ENCODE results near the gene AHRR.

AHRR gene

DNA sequence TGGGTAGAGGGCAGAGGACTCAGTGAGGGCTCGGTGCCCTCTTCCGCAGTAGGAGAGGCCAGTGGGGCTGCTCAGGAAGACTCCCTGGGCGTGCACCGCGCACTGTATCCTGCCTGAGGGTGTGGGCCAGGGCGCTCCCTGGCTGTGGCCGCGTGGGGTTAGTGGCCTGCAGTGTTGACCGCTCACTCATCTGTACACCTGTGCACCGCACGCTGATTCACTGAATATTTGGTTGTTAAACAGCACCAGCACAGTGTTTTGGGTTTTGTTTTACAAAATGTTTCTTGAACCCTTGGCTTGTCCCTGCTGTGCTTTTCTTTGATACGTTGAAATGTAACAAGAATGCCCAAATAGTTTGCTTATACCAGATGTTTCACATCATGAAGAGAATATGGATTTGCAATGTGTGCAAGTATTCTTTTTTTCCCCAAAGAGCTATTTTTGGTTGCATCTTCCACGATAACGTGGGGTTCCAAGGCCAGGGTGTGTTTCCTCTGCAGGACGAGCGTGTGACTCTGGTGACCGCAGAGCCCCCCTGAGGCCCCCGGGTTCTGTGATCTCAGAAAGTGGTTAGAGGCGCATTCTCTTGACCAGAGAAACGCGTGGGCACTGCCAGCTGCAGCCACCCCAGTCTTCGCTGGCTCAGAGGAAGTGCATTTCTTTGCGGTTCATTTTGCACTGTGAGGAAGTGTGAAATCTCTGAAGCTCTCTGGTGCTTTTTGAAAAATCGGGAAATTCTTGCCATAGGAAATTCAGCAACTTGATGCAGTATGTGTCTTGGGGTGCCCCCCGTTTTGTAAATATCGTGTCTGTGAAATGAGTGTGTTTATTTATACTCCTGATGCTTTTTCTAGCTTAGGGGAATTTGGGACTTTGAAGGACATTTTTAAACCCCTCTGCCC is 46.9 kb downstream of the AHRR start:
- DNase-seq (ENCODE audit: low spot score), result peak; percentile 5

- DNase-seq (ENCODE audit: low spot score), result peak; percentile 6
Measured at GRCh38 chr5:369151-369868, 47.8 kb downstream of the AHRR start.

DNA sequence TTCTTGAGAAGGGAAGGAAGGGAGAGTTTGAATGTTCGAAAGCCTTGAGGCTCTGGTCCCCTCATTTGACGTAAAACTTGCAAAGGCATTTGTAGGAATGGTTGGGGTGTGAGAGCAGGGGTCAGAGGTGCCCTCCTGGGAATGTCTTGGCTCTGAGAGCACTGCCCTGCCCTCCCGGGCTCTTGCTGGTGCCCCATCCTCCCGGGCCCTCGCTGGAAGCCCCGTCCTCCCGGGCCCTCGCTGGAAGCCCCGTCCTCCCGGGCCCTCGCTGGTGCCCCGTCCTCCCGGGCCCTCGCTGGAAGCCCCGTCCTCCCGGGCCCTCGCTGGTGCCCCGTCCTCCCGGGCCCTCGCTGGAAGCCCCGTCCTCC is 48.3 kb downstream of the AHRR start:
- DNase-seq (ENCODE audit: low spot score), result peak; percentile 4

DNA sequence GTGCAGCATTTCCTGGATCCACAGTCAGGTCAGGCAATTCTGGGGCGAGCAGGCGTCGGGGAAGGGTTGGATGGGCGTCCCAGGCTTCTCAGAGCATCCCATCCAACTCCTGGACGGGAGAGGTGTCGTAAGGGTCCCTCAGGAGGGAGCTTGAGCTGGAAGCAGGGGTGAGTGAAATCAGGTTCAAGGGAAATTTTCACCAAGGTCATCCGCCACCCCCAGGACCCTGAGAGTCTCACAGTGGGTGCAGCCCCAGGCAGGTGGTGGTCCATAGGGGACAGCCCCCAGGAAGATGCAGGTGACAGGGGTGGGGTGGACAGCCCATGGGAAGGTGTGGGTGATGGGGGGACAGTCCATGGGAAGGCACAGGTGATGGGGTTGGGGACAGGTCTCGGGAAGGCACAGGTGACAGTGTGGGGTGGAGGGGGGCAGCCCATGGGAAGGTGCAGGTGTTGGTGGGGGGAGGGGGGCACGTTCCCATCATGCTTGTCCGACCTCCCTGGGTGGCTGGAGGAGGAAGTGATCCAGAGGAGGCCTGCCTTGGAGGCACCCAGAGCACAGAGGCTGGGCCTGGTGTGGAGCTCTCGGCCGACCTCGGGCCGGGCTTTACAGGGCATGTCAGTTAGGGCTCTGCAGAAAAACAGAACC is 48.9 kb downstream of the AHRR start:
- DNase-seq (ENCODE audit: low spot score), result peak; percentile 7

DNA sequence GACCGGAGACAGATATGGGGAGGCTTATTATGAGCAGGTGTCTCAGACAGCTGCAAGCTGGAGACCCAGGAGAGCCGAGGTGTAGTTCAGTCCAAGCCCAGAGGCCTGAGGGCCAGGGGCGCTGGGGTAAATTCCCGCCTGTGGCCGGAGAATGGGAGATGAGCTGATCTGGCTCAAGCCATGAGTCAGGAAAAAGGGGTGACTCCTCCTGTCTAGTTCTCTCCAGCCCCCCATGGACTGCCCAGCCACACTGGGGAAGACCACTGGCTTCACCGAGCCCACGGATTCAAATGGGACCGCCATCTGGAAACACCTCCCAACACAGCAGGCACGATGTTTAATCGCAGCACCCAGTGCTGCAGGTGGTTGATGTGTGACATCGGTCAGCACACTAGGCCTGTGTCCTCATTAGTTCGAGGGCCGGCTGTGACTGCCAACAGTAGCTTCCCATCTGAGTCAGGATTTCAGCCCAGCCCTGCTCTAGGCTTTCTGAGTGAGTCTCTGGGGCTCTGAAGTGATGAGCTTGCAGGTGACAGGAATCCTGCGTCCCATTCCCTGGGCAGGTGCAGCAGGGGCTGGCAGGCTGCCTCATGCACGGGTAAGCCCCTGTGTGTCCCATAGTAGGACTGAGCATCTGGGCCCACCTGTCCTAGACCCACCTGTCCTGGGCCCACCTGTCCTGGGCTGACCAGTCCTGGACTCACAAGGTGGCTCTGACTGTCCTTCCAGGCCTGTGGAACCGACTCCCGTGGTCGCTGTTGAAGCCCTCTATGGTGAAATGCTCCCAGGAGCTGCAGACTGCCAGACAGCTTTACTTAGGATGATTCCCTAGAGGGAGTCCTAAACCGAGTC is 49.7 kb downstream of the AHRR start:
- peak; percentile 13 for DNase-seq (ENCODE audit: low spot score)

- DNase-seq (ENCODE audit: low spot score), result no peak
Measured at GRCh38 chr5:371811-372555, 50.5 kb downstream of the AHRR start.

- DNase-seq (ENCODE audit: low spot score), result peak; percentile 22
Measured at GRCh38 chr5:372556-372995, 51.1 kb downstream of the AHRR start.

DNA sequence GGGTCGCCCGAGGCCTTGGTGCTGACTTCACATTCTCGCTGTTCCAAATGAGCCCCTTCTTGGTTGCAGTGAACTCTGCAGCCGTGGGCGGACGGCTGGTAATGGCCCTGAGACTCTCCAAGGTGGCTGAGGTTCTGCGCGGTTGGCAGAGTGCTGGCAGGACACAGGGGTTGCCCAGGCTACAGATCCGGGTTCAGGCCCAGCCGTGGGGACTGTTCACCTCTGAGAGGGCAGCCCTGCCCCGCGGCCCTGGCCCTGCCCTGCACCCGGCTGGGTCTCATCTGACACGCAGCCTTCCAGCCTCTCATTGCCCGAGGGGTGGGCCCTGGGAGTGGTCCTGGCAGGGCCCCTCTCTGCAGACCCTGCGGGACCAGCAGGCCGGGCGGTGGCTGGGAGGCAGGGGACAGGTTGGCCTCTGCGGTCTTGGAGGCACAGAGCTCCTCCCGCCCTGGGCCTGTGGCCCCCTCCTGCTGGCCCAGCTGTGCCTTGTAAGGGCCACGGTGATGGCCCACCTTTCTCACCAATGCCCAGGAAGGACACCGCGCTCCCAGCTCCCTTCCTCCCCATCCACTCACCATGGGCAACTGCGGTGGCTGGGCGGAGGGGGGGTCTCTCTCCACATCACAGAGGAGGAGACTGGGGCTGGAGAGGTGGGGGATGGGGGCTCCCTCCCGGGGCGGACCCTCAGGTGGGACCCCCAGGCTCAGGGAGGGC is 51.6 kb downstream of the AHRR start:
- DNase-seq (ENCODE audit: low spot score), result peak; percentile 61

DNA sequence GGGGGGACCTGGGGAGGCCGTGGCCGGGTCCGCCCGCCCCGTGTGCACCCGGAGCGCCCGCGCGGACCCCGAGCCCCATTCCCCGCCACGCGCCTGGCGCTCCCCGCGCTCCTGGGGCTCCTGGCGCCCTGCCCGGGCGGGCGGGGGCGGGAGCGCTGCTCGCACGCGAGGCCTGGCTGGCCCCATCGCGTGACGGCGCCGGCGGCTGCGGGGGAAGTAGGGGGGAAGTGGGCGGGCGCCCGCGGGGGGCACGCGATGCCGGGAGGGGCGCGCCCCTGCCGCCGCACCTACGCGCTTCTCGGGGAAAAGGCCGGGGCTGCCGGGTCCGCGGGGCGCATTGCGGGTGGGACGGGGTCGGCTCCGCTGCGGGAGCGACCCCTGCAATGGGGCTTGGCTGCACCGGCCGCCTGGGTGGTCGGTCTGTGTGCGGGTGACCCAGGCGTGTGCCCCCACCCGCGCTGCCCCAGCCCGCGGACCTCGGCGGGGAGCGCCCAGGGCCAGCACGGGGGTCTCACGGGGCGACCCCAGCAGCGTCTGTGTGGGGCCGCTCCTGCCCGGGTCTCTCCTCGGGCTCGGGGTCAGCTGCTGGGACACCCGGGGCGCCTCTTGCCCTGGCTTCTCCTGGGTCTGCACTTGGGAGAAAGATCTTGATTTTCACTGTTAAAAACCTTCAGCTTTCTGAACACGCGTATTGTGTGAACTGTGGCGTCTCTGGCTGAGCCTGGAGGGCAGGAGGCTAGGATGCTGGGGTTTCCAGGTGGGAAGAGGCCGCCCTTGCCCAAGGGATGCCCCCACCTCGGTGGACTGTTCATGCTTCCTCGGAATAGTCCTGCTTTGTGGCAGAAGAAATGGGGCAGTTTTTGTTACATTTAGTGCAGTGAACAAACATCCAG is 52.4 kb downstream of the AHRR start:
- DNase-seq (ENCODE audit: low spot score), result peak; percentile 85

DNA sequence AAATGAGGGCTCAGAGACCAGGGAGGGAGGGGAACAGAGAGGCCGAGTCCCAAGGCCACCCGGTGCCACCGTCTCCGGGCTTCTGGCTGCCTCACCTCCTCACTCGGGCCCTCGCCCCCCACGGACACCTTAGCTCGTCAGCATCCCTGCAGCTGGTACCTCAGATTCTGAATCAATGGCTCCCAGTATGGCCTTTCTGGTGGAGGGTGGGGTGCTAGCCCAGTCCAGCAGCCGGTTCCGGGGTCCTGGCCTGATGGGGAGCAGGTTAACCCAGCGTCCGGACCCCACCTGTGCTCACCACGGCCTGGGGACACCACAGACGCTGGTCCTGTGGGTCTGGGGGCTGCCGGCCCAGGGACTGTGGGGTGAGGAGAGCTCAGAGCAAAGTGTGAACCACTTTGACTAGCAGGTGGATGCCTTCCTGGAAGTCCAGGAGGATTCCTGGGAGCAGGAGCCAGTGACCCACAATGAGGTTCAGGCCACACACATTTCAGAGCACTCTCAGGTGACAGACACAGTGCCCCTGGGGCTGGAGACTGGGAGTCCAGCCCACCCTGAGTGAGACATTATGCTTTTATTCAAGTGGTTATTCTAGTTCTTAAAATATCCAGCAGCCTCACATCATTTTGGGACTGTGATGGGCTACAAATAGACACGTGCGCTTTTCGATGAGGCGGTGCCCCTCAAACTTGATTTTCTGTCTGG is 53.3 kb downstream of the AHRR start:
- DNase-seq (ENCODE audit: low spot score), result peak; percentile 6

DNA sequence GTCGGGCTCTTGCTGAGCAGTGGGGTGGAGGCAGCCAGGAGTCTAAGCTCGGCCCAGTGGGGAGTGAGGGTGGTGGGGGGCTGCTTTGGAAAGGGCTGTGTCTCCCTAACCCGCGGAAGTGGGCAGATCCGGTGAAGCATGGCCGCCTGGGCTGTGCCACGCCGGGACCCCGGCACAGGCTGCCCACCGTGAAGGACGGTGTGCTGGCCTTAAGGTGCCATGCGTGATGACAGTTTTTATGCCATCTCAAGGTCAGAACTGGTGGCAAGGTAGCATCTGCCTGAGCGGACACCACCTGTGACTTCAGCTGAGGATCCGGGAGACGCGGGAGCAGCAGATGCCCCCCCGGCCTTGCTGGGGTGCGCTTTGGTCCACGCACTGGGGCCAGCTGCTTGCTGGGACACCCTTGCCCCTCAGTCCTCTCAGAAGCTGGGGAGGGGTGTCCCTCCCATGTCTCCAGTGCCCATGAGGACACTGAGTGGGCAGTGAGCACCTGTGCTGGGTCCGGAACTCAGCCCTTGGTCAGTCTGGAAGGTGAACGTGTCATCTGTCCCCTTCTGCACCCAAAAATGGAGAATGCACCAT is 53.9 kb downstream of the AHRR start:
- peak; percentile 2 for DNase-seq (ENCODE audit: low spot score)

DNA sequence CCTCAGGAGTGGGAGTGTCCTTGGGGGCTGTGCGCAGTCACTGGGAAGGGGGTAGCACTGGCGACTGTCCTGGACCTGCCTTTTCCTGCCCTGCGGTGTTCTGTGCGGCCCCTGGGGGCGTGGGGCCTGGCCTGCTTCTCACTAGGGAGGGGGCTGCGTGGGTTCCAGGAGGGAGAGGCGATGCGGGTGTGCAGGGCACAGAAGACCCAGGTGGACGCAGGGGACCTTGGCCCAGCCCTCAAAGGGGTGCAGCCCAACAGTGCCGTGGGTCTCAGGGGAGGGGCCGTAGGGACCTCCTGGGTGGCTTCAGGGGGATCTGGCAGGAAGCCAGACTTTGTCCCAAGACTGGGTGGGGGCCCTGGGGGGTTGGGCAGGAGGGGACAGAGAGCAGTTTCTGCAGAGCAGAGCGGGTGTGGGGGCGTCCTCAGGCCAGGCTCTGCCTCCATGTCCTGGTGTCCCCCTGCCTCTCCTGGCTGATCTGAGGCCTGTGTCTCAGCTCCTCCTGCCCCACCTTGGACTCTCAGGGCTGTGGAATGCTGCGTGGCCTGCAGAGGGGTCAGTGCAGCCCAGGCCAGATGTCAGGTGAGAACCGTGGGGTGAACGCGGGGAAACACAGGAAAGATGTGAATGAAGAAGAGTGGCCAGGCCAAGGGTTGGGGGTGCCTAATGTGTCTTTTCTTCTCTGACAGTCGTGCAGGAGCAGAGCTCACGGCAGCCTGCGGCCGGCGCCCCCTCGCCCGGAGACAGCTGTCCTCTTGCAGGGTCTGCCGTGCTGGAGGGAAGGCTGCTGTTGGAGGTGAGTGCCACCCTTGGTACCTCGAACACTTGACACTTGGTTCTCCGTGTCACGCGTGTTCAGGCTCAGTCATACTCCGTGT is 54.6 kb downstream of the AHRR start:
- peak; percentile 35 for DNase-seq (ENCODE audit: low spot score)

- no peak for DNase-seq (ENCODE audit: low spot score)
Measured at GRCh38 chr5:376799-377325, 55.3 kb downstream of the AHRR start.

- DNase-seq (ENCODE audit: low spot score), result peak; percentile 11
Measured at GRCh38 chr5:377326-377981, 55.9 kb downstream of the AHRR start.

- DNase-seq (ENCODE audit: low spot score), result peak; percentile 1
Measured at GRCh38 chr5:378301-378891, 56.9 kb downstream of the AHRR start.
